ENCODE data around the gene AGAP3. TPM values are rescaled to one million over a fixed set of nuclear protein-coding genes. Genes with fewer than 3 reads are reported as not detected.

AGAP3 gene
- total RNA-seq, 1 donor from 2014 or later: 77.8 TPM

DNA sequence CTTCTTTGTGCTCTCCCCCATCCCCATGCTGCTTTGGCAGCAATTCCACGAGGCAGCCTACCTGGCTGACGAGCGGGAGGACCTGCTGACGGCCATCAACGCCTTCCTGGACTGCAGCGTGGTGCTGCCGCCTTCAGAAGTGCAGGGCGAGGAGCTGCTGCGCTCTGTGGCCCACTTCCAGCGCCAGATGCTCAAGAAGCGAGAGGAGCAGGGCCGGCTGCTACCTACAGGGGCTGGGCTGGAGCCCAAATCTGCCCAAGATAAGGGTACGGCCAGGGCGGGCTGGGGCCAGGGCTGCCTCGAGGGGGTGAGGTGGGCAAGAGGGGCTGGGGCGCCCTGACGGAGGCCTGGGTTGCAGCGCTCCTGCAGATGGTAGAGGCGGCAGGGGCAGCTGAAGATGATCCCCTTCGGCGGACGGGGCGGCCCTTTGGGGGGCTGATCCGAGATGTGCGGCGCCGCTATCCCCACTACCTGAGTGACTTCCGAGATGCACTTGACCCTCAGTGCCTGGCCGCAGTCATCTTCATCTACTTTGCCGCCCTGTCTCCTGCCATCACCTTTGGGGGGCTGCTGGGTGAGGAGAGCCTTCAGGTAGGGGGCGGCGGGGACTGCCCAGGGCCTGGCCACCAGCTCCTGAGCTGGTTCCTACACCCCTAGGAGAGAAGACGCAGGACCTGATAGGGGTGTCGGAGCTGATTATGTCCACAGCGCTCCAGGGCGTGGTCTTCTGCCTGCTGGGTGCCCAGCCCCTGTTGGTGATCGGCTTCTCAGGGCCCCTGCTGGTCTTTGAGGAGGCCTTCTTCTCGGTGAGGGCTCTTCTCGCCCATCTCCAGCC is 15.0 kb upstream of the AGAP3 start:
- DNase-seq (ENCODE audit: low spot score): no peak

DNA sequence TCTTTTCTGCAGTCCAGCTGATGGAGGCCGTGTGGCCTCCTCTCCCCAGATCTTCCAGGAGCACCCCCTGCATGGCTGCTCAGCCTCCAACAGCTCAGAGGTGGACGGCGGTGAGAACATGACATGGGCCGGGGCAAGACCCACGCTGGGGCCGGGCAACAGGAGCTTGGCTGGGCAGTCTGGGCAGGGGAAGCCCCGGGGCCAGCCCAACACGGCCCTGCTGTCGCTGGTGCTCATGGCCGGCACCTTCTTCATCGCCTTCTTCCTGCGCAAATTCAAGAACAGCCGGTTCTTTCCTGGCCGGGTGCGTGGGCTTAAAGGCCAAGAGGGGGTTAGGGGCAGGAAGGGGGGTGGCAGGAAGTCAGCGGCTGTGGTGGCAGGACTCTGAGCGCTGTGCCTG is 12.3 kb upstream of the AGAP3 start:
- H3K36me3 Mint-ChIP-seq (ENCODE audit: low read depth): peaks cover 23% of the 10 kb centered on the region
- TF ChIP-seq, protein P1, sequence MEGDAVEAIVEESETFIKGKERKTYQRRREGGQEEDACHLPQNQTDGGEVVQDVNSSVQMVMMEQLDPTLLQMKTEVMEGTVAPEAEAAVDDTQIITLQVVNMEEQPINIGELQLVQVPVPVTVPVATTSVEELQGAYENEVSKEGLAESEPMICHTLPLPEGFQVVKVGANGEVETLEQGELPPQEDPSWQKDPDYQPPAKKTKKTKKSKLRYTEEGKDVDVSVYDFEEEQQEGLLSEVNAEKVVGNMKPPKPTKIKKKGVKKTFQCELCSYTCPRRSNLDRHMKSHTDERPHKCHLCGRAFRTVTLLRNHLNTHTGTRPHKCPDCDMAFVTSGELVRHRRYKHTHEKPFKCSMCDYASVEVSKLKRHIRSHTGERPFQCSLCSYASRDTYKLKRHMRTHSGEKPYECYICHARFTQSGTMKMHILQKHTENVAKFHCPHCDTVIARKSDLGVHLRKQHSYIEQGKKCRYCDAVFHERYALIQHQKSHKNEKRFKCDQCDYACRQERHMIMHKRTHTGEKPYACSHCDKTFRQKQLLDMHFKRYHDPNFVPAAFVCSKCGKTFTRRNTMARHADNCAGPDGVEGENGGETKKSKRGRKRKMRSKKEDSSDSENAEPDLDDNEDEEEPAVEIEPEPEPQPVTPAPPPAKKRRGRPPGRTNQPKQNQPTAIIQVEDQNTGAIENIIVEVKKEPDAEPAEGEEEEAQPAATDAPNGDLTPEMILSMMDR (IDR thresholded peaks at IDR 0.05): no peak
- no peaks in the 10 kb centered on the region for H3K27me3 Mint-ChIP-seq (ENCODE audit: low read depth)
- no peak for DNase-seq (ENCODE audit: low spot score)
- peaks cover 19% of the 10 kb centered on the region for H3K4me1 Mint-ChIP-seq (ENCODE audit: low read depth)
- H3K27ac Mint-ChIP-seq (ENCODE audit: unreplicated experiment): peak overlapping the region; percentile 36
- H3K9me3 Mint-ChIP-seq (ENCODE audit: low read depth): no peaks in the 10 kb centered on the region
- no peak overlapping the region for H3K4me3 Mint-ChIP-seq (ENCODE audit: unreplicated experiment)

More for the DNA sequence above, 15.0 kb upstream of the AGAP3 start:
- Mint-ChIP-seq H3K36me3 (ENCODE audit: low read depth) (peaks cover 28% of the 10 kb centered on the region), H3K27ac (ENCODE audit: unreplicated experiment) (no peak overlapping the region), H3K4me1 (ENCODE audit: low read depth) (peaks cover 11% of the 10 kb centered on the region), H3K27me3 (ENCODE audit: low read depth) (no peaks in the 10 kb centered on the region), H3K9me3 (ENCODE audit: low read depth) (no peaks in the 10 kb centered on the region), H3K4me3 (ENCODE audit: unreplicated experiment) (no peak overlapping the region)
- TF ChIP-seq, protein P1 (IDR thresholded peaks at IDR 0.05): no peak

DNA sequence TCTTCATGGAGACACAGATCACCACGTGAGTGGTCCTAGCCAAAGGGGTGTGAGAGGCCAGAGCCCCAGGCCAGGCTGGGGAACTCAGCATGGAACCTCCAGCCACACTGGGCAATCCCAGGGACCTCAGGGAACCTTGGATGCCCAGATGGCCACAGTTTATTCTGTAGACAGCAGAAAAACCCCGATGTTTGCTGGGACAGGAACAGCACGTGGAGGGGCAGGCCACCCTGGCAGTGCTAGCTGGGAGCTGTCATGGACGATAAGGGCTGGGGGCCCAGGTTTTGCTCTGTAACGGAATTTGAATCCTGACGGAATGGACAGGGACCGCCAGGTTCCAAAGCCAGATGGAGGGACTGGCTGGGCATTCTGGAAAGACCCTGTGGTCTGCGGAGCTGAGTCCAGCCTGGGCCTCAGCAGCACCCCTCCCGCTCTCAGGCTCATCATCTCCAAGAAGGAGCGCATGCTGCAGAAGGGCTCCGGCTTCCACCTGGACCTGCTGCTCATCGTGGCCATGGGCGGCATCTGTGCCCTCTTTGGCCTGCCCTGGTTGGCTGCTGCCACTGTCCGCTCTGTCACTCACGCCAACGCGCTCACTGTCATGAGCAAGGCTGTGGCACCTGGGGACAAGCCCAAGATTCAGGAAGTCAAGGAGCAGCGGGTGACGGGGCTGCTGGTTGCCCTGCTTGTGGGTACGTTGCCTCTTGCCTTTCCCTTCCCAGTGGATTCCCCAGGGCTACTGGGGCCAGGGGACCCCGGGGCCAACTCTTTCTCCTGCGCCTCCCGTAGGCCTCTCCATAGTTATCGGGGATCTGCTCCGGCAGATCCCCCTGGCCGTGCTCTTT is 11.2 kb upstream of the AGAP3 start:
- H3K27ac Mint-ChIP-seq (ENCODE audit: unreplicated experiment): peak overlapping the region; percentile 45

DNA sequence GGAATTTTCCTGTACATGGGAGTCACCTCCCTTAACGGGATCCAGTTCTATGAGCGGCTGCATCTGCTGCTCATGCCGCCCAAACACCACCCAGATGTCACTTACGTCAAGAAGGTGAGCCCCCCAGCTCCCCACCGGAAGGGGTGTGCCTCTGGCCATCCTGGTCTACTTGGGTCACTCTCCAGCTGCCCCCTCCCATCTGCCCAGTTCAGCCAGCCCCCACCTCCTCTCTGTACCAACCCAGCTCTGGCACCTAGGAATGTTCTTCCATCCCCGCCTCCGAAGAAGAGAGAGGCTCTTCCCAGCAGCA is 10.7 kb upstream of the AGAP3 start:
- DNase-seq (ENCODE audit: low spot score): no peak
- Mint-ChIP-seq H3K27me3 (ENCODE audit: low read depth) (no peaks in the 10 kb centered on the region), H3K27ac (ENCODE audit: unreplicated experiment) (peak overlapping the region; percentile 45), H3K36me3 (ENCODE audit: low read depth) (peaks cover 18% of the 10 kb centered on the region), H3K4me3 (ENCODE audit: unreplicated experiment) (no peak overlapping the region), H3K9me3 (ENCODE audit: low read depth) (no peaks in the 10 kb centered on the region), H3K4me1 (ENCODE audit: low read depth) (peaks cover 28% of the 10 kb centered on the region)
- TF ChIP-seq, protein P1 (IDR thresholded peaks at IDR 0.05): no peak

More for the DNA sequence above, 11.2 kb upstream of the AGAP3 start:
- DNase-seq (ENCODE audit: low spot score): no peak
- no peaks in the 10 kb centered on the region for H3K9me3 Mint-ChIP-seq (ENCODE audit: low read depth)
- peaks cover 19% of the 10 kb centered on the region for H3K36me3 Mint-ChIP-seq (ENCODE audit: low read depth)
- no peak overlapping the region for H3K4me3 Mint-ChIP-seq (ENCODE audit: unreplicated experiment)
- peaks cover 28% of the 10 kb centered on the region for H3K4me1 Mint-ChIP-seq (ENCODE audit: low read depth)
- H3K27me3 Mint-ChIP-seq (ENCODE audit: low read depth): no peaks in the 10 kb centered on the region
- TF ChIP-seq, protein P1 (IDR thresholded peaks at IDR 0.05): no peak

DNA sequence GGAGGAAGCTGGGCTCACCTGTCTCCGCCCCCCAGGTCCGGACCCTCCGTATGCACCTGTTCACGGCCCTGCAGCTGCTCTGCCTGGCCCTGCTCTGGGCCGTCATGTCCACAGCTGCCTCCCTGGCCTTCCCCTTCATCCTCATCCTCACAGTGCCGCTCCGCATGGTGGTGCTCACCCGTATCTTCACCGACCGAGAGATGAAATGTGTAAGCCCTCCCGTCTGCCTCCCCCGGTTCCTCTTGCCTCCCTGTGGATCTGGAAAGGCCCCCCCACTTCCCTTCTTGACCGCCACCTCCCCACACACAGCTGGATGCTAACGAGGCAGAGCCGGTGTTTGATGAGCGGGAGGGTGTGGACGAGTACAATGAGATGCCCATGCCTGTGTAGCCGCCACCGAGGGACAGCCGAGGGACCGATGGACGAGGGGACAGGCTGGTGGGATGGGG is 10.3 kb upstream of the AGAP3 start:
- Mint-ChIP-seq H3K4me1 (ENCODE audit: low read depth) (peaks cover 28% of the 10 kb centered on the region), H3K27ac (ENCODE audit: unreplicated experiment) (peak overlapping the region; percentile 32), H3K9me3 (ENCODE audit: low read depth) (no peaks in the 10 kb centered on the region), H3K27me3 (ENCODE audit: low read depth) (no peaks in the 10 kb centered on the region), H3K36me3 (ENCODE audit: low read depth) (peaks cover 16% of the 10 kb centered on the region), H3K4me3 (ENCODE audit: unreplicated experiment) (no peak overlapping the region)
- TF ChIP-seq, protein P1 (IDR thresholded peaks at IDR 0.05): no peak
- no peak for DNase-seq (ENCODE audit: low spot score)

Data from chondrocyte (in vitro differentiated cells).